BE2C (cell line): ENCODE measurements around the gene RACGAP1.

Source experiments
- DNase-seq: peaks from one replicate; pipeline ENCODE4 v3.0.0-alpha.2; 2020
- H3K27me3 ChIP-seq: fragments of 250-450 bp; sonication (Bioruptor Pico); 2 replicates; pipeline ENCODE4 v1.5.1; 2020; ENCODE audit warnings: mild to moderate bottlenecking
- H3K36me3 ChIP-seq: fragments of 250-450 bp; sonication (Bioruptor Pico); 2 replicates; pipeline ENCODE4 v1.5.1; 2020; ENCODE audit warnings: mild to moderate bottlenecking
- H3K4me1 ChIP-seq: fragments of 250-450 bp; sonication (Bioruptor Pico); 2 replicates; pipeline ENCODE4 v1.5.1; 2020
- H3K4me3 ChIP-seq: 2 replicates; pipeline ENCODE4 v1.5.1; 2011; ENCODE audit warnings: low read depth, low read length
- H3K9me3 ChIP-seq: fragments of 250-450 bp; sonication (Bioruptor Pico); 2 replicates; pipeline ENCODE4 v1.5.1; 2020
- CTCF ChIP-seq: IDR thresholded peaks from 2 replicates; pipeline ENCODE4 v1.5.1; 2012; ENCODE audit warnings: mild to moderate bottlenecking, low read depth, low read length

The RACGAP1 gene

GRCh38 chr12:50013361-50014147 is 11.7 kb downstream of the RACGAP1 start:
- H3K9me3 ChIP-seq: no peaks in the 10 kb centered on the region
- H3K36me3 ChIP-seq: peaks cover 66% of the 10 kb centered on the region
- DNase-seq: no peak
- H3K4me1 ChIP-seq: peaks cover 9% of the 10 kb centered on the region
- no peak overlapping the region for H3K4me3 ChIP-seq
- TF ChIP-seq CTCF: no peak
- H3K27me3 ChIP-seq: no peaks in the 10 kb centered on the region

- Histone ChIP-seq H3K4me1 (peaks cover 25% of the 10 kb centered on the region), H3K27me3 (no peaks in the 10 kb centered on the region), H3K36me3 (peaks cover 74% of the 10 kb centered on the region), H3K9me3 (no peaks in the 10 kb centered on the region), H3K4me3 (no peak overlapping the region)
- no peak for DNase-seq
- no peak for TF ChIP-seq CTCF
These were observed 18.4 kb downstream of the RACGAP1 start for GRCh38 chr12:50006754-50007442.

- no peak overlapping the region for H3K4me3 ChIP-seq
- peaks cover 74% of the 10 kb centered on the region for H3K36me3 ChIP-seq
- H3K4me1 ChIP-seq: peaks cover 25% of the 10 kb centered on the region
- no peak for TF ChIP-seq CTCF
- H3K9me3 ChIP-seq: no peaks in the 10 kb centered on the region
- no peaks in the 10 kb centered on the region for H3K27me3 ChIP-seq
- DNase-seq: no peak
These were observed 19.0 kb downstream of the RACGAP1 start for GRCh38 chr12:50006280-50006679.

GRCh38 chr12:50005175-50005574 is 20.1 kb downstream of the RACGAP1 start:
- H3K36me3 ChIP-seq: peaks cover 80% of the 10 kb centered on the region
- peak; percentile 28 for DNase-seq
- no peak for TF ChIP-seq CTCF
- no peak overlapping the region for H3K4me3 ChIP-seq
- no peaks in the 10 kb centered on the region for H3K27me3 ChIP-seq
- H3K4me1 ChIP-seq: peaks cover 25% of the 10 kb centered on the region
- no peaks in the 10 kb centered on the region for H3K9me3 ChIP-seq

- H3K4me1 ChIP-seq: peaks cover 25% of the 10 kb centered on the region
- no peak for TF ChIP-seq CTCF
- no peaks in the 10 kb centered on the region for H3K9me3 ChIP-seq
- H3K27me3 ChIP-seq: no peaks in the 10 kb centered on the region
- peaks cover 80% of the 10 kb centered on the region for H3K36me3 ChIP-seq
- no peak overlapping the region for H3K4me3 ChIP-seq
- DNase-seq: no peak
These were observed 20.6 kb downstream of the RACGAP1 start for GRCh38 chr12:50004696-50005095.

- Histone ChIP-seq H3K36me3 (peaks cover 85% of the 10 kb centered on the region), H3K4me1 (peaks cover 23% of the 10 kb centered on the region), H3K9me3 (no peaks in the 10 kb centered on the region), H3K4me3 (no peak overlapping the region), H3K27me3 (no peaks in the 10 kb centered on the region)
- TF ChIP-seq CTCF: no peak
- no peak for DNase-seq
These were observed 21.7 kb downstream of the RACGAP1 start for GRCh38 chr12:50003595-50003994.
